Body of pancreas (tissue), 4 donors: Measurements from ENCODE around the gene TCEAL8.

Experiments used
- POLR2A ChIP-seq, 3 donors: fragments of 450-650 bp; IDR thresholded peaks; one replicate each; pipeline ENCODE4 v1.6.1; 2016; ENCODE audit warnings: antibody characterized with exemption in 3 of 3, mild to moderate bottlenecking in 2 of 3
- TF ChIP-seq, protein P1 (sequence below), 7 experiments: fragments of 450-650 bp in 4 of 7; fragments of 200-600 bp in 3 of 7; sonication (generic) in 3 of 7; IDR thresholded peaks; one replicate each; pipeline ENCODE4 v1.5.1; 2016 to 2019; ENCODE audit warnings: antibody characterized with exemption in 7 of 7

- TF ChIP-seq, protein P1, sequence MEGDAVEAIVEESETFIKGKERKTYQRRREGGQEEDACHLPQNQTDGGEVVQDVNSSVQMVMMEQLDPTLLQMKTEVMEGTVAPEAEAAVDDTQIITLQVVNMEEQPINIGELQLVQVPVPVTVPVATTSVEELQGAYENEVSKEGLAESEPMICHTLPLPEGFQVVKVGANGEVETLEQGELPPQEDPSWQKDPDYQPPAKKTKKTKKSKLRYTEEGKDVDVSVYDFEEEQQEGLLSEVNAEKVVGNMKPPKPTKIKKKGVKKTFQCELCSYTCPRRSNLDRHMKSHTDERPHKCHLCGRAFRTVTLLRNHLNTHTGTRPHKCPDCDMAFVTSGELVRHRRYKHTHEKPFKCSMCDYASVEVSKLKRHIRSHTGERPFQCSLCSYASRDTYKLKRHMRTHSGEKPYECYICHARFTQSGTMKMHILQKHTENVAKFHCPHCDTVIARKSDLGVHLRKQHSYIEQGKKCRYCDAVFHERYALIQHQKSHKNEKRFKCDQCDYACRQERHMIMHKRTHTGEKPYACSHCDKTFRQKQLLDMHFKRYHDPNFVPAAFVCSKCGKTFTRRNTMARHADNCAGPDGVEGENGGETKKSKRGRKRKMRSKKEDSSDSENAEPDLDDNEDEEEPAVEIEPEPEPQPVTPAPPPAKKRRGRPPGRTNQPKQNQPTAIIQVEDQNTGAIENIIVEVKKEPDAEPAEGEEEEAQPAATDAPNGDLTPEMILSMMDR (IDR thresholded peaks at IDR 0.05): no peak
- TF ChIP-seq POLR2A (IDR thresholded peaks at IDR 0.05): no peak
Measured at GRCh38 chrX:103236296-103236695, 18.7 kb downstream of the TCEAL8 start.
